OCI-LY1 (cell line): Measurements from ENCODE around the gene THAP8.

Experiments used
- EZH2 ChIP-seq: fragments of 200-600 bp; sonication (generic), shearing (Covaris generic); IDR thresholded peaks from 2 replicates; pipeline ENCODE4 v1.8.0; 2017; ENCODE audit warnings: borderline replicate concordance, mixed run types, mild to moderate bottlenecking, antibody characterized with exemption, low read length, moderate library complexity, mixed read lengths
- TF ChIP-seq, protein P1 (sequence below): fragments of 200-600 bp; sonication (generic), shearing (Covaris generic); IDR thresholded peaks from 2 replicates; pipeline ENCODE4 v1.5.1; 2017; ENCODE audit warnings: mild to moderate bottlenecking, antibody characterized with exemption, low read length, moderate library complexity, mixed read lengths

- TF ChIP-seq, protein P1, sequence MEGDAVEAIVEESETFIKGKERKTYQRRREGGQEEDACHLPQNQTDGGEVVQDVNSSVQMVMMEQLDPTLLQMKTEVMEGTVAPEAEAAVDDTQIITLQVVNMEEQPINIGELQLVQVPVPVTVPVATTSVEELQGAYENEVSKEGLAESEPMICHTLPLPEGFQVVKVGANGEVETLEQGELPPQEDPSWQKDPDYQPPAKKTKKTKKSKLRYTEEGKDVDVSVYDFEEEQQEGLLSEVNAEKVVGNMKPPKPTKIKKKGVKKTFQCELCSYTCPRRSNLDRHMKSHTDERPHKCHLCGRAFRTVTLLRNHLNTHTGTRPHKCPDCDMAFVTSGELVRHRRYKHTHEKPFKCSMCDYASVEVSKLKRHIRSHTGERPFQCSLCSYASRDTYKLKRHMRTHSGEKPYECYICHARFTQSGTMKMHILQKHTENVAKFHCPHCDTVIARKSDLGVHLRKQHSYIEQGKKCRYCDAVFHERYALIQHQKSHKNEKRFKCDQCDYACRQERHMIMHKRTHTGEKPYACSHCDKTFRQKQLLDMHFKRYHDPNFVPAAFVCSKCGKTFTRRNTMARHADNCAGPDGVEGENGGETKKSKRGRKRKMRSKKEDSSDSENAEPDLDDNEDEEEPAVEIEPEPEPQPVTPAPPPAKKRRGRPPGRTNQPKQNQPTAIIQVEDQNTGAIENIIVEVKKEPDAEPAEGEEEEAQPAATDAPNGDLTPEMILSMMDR, result no peak
- TF ChIP-seq EZH2, result no peak
These were observed 25.4 kb upstream of the THAP8 start for GRCh38 chr19:36079389-36079945.
